NCI-H2171 (cell line): ENCODE data around the gene HSPD1.
"Not testable (repeated sequence)": the region's sequence is repeated elsewhere in the genome, so short reads cannot be mapped to it uniquely, and the experiment has no call there.

Experiments
- DNase-seq: peaks from one replicate; lab custom pipeline; 2025; lab: John Stamatoyannopoulos, UW

HSPD1 gene

DNA sequence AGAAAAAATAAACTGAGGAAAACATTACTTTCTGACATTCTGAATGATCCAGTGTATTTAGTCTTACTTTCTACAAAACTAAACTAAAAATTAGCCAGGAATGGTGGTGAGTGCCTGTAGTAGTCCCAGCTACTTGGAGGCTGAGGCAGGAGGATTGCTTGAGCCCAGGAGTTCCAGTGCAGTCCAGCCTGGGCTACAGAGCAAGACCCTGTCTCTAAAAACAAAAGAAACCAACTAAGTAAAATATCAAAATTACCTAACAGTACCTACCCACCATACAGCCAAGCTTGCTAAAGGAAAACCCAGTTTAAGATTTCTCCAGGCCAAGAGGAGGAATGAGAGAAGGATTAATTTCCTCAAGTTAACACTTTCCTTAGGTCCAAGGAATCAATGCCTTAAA lies 2.9 kb downstream of the HSPD1 start:
- DNase-seq: no peak

DNA sequence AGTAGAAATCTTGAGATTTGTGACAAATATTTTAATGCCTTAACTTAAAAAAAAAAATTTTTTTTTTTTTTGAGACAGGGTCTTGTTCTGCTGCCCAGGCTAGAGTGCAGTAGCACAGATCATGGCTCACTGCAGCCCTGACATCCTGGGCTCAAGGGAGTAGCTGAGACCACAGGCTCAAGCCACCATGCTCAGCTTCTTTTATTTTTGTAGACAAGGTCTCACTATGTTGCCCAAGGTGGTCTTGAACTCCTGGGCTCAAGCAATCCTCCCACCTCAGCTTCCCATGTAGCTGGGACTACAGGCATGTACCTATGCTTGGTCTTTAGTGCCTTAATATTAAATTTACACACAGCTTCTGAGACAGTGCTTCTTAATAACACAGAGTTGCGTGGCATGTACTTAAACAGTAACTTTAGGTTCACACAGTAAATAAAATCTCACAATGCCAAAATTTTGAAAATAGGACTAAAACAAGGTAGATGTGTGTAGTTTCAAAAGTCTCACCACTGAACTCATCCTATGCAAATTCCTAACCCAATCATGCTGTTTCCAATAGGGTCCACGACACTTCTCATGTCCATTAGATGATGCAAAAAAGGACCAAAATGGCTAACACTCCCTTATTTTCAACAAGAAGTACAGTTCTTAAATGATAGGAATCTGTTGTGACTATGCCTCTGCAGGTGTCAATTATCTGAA lies 4.1 kb downstream of the HSPD1 start:
- no peak for DNase-seq

DNA sequence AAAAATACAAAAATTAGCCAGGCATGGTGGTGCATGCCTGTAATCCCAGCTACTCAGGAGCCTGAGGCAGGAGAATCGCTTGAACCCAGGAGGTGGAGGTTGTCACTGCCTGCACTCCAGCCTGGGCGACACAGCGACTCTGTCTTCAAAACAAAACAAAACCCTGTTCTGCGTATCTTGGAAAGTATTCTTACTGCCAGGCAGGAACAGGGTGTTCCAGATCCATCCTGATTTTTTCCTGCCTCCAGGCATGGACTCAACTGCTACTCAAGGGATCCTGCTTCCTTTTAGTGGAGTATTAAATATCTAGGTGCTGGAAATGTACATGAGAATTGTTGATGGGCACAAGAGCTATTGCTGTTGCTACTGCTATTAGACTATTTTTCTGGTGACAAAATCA lies 12.3 kb downstream of the HSPD1 start:
- no peak for DNase-seq

DNA sequence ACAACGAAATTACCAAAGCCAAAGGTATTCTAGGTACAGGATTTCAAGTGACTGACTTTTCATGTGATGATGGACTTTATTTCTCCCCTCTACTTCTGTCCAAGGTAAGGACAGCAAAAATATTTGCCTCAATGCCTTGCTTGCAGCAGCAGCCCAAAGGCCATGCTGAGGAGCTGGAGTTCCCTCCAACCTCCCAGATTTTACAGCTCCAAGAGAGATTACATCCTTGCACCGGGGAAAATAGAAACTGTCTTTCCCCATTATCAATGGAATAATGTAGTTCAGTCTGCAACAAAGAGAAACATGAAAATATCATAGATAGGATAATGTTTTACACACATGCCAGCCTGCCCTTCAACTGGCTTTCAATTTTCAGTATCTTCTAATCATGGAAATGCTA lies 13.5 kb downstream of the HSPD1 start:
- no peak for DNase-seq

DNA sequence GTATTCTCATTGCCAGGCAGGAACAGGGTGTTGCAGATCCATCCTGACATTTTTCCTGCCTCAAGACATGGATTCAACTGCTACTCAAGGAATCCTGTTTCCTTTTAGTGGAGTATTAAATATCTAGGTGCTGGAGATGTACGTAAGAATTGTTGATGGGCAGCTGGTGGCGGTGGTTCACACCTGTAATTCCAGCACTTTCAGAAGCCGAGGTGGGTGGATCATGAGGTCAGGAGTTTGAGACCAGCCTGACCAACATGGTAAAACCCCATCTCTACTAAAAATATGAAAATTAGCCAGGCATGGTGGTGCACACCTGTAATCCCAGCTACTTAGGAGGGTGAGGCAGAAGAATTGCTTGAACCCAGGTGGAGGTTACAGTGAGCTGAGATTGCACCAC lies 15.4 kb downstream of the HSPD1 start:
- DNase-seq: not testable (repeated sequence)

DNA sequence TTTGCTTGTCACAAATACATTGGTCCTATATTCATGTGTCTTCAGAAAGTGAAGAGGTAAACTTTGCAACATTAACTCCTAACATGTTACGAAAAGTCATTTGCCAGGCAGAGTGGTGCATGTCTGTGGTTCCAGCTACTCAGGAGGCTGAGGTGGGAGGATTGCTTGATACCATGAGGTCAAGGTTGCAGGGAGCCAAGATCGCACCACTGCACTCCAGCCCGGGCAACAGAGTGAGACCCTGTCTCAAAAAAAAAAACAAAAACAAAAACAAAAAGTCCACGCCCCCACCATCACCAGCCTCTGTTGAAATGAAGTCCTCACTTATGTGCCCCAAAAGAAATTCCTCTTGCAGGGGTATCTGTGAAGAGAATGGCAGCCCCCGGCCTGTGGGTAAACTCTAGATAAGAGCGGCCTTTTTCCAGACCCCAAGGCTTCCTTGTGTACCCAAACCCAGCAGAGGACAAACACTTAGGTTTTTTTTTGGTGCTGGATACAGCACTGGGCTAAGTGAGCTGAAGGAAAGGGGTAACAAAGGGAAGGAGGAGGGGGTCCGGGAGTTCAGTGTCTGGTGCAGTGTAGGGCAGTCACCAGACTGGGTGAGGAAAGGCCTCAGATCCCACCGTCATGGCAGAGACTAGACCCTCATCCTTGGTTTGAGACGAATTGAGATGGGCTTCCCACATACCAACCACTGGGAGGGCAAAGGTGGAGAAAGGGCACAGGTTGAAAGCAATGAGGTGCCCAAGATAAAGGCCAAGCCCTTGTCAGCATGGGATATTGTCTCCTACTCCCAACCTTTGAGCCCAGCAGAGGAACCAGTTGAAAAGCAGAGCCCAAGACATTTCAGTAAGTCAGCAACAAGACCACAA lies 19.2 kb downstream of the HSPD1 start:
- no peak for DNase-seq

DNA sequence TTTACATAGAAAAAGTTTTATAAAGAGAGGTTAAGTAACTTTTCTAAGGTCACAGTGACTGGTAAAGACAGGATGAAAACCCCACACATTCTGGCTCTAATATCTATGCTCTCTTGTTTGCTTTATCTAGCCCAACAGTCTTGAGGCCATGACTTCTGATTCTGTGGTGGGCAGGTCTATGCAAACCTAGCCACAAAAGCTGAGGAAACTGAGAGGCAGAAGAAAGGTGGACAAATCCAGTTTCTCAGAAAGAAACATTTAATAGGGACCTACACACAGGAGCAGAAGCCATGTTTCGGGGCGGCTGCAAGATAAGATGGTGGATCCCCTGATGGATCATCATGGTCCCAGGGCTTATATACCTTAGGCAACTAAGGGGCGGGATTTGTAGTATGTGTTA lies 21.8 kb downstream of the HSPD1 start:
- DNase-seq: no peak

DNA sequence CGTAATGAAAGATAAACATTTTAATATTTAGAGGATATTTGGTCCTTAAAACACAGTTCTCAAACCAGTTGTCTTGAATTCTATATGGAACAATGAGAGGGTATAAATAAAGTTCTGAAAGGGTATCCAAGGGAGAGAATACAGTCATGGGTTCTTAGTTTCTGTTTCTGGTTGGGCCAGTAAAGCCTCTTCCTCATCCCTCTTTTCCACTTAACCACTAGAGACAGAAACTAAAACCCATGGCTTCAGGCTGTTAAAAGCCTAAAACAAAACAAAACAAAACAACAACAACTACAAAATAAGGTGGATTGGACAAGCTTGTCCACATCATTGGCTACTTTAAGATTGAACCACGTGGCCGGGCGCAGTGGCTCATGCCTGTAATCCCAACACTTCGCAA lies 27.5 kb downstream of the HSPD1 start:
- no peak for DNase-seq

DNA sequence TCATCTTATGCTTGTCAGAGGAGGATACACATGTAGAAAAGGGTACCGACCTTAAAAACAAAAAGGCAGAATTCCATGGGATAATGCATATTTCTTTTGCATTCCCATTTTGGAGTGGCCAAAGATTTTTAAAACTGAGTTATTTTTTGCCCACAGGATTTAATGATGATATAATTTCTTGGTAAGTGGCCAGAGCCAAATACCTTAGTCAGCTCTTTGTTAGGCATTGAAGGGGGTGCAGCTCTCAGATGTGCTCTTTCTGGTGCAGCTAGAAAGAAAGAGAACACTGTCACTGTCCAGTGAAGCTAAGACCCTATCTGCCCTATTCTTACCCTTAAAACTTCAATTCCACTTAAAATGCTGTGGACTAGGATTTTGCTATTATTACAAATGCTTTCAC lies 35.5 kb downstream of the HSPD1 start:
- no peak for DNase-seq

DNA sequence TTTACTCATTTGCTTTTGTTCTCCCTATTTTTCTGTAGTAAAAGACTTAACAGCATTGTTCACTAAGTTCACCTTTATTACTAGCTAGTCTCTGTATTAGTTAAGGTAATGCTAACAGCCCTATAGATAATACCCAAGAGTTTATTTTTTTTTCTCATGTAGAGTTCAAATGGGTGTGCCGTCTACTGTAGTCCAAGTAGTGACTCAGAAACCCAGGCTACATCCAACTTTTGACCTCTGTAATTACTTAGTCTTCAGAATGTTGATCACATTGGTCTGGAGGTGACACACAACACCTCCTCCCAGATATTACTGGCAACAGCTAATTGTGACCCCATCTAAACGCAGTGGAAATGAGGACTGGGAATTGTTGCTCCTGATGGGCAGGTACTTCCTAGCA lies 38.6 kb downstream of the HSPD1 start:
- DNase-seq: no peak

DNA sequence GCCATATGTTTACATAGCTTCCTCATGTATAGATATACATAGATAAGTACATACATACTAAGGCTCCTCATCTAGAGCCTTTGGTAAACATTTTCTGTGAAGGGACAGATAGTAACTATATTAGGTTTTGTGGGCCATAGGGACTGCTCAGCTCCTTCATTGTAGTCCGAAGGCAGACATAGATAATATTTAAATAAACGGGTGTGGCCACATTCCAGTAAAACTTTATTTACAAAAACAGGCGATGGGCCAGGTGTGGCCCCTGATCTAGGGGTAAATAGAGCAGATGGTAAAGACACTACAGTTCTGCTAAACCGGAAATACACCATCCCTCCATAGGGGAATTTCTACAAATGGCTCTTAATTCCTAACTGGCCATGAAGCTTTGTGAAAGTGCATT lies 39.0 kb downstream of the HSPD1 start:
- no peak for DNase-seq

DNA sequence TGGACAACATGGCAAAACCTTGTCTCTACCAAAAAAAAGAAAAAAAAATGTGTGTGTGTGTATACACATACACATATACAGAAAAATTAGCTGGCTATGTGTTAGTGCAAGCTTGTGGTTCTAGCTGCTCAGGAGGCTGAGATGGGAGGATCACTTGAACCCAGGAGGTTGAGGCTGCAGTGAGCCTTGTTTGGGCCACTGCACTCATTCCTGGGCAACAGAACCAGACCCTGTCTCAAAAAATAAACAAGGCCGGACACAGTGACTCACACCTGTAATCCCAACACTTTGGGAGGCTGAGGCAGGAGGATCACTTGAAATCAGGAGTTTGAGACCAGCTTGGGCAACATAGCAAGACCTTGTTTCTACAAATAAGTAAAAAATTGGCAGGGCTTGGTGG lies 44.2 kb downstream of the HSPD1 start:
- no peak for DNase-seq

DNA sequence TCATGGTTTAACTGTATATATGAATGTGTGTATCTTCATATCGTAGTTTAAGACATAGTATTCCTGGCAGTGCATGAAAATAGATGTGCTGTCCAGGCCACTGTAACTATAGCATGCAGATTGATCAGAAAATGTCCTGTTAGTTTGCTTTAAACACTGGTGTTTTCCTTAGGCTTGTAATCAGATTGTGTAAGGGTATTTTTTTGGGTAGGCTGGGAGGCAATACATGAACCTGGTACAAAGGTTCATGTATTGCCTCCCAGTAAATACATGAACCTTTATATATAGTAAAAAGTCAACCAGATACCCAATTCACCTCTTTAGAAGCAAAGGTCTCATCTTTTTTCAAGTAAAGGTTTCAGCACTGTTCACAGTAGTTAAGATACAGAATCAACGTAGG lies 44.7 kb downstream of the HSPD1 start:
- no peak for DNase-seq

DNA sequence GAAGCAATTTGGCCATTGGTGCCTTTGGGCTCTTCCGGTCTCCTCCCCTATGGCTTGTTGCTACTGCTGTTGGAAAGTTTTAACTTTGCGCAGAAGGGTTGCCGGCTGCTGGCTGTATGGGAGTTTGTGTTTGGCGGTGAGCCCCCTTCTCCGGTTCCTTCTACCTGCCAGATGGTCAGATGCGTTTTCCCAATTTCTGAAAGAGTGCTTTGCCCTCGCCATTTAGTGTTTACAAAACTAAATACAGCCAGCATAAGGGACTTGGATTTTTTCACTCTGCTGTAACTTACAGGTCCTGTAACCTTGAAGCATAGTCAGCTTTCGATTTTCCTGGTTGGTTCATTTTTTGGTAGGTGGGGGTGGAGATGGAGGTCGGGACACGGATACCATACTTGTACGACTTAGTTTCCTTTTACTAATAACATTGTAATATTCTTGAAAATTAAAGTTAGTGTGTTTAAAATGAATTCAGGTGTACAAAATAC lies 45.7 kb downstream of the HSPD1 start:
- no peak for DNase-seq

DNA sequence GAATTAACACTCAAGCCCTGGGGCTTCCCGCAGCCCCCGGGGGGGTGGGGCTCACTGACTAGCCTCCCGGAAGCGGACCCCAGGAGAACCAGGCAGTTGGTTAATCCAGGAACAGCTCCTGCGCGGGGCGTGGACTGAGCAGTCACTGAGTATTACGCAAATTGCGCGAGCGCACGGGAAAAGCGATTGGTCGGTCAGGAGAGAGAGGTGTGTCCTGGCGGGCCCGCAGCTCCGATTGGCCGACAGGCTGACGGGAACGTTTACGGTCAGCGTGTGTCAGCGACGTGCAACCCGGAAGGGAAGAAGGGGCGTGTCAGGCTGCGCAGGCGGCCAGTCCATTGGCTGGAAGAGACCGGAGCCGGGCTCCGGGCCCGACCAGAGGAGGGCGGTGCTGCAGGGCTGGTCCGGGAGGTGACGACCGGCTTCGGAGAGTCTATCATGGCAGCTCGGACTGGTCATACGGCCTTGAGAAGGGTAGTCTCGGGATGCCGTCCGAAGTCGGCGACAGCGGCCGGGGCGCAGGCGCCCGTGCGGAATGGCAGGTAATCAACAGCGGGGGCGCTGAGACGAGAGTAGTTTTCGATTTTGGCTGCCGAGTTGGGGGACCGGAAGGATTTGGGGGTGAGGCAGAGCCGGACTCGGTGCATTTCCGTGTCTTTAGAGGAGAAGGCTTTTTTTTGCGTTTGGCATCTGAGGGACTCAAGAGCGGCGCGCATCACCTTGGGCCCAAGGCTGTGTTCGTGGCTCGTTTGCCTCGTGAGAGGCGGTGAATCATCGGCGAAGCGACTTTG lies 46.3 kb downstream of the HSPD1 start, which contains the start of gene COQ10B:
TSS of gene COQ10B (plus strand) at position 430 of the 791 bp plus-strand sequence. CDS start at position 439, 9 bp downstream.
- DNase-seq: peak; percentile 98

DNA sequence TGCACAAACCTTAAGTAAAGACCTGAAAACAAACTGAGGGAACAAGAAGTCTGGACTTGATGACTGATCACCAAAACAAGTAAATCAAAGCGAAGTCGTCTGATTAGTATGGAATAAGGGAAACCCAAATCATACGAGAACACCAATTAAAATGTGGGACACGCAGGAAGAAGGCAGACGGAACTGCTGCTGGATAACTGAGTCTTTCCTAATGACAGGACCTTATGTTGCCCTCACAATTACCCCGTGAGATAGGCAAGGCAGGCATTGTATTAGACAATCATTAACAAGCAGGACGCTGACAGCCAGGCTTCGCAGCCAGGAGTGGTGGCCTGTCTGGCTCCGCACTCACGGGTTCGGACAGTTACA lies 46.9 kb downstream of the HSPD1 start:
- no peak for DNase-seq

DNA sequence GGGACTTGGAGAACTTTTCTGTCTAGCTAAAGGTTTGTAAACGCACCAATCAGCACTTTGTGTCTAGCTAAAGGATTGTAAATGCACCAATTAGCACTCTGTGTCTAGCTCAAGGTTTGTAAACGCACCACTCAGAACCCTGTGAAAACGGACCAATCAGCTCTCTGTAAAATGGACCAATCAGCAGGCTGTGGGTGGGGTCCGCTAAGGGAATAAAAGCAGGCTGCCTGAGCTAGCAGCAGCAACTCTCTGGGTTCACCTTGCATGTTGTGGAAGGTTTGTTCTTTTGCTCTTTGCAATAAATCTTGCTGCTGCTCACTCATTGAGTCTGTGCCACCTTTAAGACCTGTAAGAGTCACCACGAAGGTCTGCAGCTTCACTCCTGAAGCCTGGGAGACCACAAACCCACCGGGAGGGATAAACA lies 48.7 kb downstream of the HSPD1 start:
- DNase-seq: not testable (repeated sequence)

DNA sequence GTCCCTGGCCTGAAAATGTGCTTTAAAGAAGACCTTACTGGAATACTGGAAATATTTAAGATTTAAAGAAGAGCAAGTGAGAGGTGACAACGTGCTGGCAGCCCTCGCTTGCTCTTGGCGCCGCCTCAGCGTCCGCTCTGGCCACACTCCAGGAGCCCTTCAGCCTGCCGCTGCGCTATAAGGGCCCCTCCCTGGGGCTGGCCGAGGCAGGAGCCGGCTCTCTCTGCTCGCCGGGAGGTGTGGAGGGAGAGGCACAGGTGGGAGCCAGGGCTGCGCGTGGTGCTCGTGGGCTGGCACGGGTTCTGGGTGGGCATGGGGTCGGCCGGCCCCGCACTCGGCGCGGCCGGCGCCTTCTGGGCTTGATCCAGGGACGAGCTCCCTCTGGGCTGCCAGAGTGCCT lies 49.2 kb downstream of the HSPD1 start:
- no peak for DNase-seq

DNA sequence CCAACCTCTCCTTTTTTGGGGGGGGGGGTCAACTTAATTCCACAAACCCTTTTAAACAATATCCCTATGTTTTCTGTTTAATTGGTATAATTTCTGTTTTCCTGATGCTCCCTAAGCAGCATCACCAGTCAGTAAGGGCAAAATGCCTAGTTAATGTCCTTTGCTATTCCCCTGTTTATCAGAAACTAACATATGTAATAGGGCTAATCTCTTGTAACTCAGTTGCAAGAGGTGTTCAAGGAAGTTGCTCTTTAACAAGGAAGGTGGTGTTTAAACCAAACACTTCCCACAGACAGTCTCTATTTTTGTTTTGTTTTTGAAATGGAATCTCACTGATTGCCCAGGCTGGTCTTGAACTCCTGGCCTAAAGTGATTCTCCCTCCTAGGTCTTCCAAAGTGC lies 52.8 kb downstream of the HSPD1 start:
- DNase-seq: no peak

DNA sequence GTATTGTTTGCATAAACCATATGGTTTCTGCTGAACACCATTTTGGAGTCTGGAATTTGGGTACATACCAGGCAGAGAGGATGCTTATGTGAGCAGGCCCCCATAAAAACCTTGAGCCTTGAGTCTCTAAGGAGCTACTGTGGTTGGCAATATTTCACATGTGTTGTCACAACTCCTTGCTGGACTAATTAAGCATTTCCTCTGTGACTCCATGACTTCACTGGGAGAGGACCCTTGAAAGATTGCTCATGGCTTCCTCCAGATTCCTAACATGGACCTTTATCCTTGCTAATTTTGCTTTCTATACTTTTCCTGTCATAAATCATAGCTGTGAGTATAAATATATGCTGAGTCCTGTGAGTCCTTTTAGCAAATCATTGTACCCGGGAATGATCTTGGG lies 53.9 kb downstream of the HSPD1 start:
- DNase-seq: no peak

DNA sequence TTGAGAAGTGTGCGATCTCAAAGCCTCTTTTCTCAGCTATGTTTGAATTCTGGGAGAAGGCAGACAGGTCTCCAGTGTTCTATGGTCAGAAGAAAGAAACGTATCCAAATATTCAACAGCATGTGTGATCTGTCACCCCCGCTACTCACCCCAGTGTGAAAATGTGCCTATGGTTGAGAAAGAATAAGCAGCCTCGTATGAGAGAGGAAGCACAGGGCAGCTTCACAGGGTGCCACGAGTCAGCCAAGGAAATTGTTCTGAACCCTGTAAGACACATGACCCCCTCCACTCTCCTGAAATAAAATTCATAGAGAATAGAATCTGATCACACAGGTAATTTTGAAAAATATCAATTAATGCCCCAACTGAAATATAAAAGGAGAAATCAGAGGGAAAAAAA lies 56.8 kb downstream of the HSPD1 start:
- DNase-seq: no peak

DNA sequence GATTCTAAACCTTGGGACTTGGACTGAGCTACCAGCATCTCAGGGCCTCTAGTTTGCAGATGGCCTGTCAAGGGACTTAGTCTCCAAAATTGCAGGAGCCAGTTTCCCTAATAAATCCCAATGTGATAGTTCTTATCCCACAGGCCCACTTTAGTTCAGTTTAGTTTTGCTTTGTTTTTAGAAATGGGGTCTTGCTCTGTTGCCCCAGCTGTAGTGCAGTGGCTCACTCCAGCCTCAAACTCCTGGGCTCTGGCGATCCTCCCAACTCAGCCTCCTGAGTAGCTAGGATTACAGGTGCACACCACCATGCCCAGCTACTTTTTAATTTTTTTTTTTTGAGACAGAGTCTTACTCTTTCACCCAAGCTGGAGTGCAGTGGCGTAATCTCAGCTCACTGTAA lies 62.3 kb downstream of the HSPD1 start:
- DNase-seq: no peak
